IMR-90 (cell line): ENCODE measurements around the gene NUP153.

Experiments
- CTCF ChIP-seq: conservative IDR thresholded peaks from 2 replicates; pipeline ENCODE4 v1.5.1; 2012; ENCODE audit warnings: mild to moderate bottlenecking, low read depth, low read length, improper control_type of control experiment
- MAFK ChIP-seq: IDR thresholded peaks from 2 replicates; pipeline ENCODE4 v1.6.1; 2012; ENCODE audit warnings: low read depth, low read length, improper control_type of control experiment
- MAZ ChIP-seq: IDR thresholded peaks from 2 replicates; pipeline ENCODE4 v1.6.1; 2012; ENCODE audit warnings: low read depth, mild to moderate bottlenecking, low read length, improper control_type of control experiment, moderate library complexity, borderline replicate concordance
- MXI1 ChIP-seq: IDR thresholded peaks from 2 replicates; pipeline ENCODE4 v1.6.1; 2012; ENCODE audit warnings: low read depth, mild to moderate bottlenecking, low read length, moderate library complexity, borderline replicate concordance
- POLR2A ChIP-seq: IDR thresholded peaks from 2 replicates; pipeline ENCODE4 v1.6.1; 2012; ENCODE audit warnings: mild to moderate bottlenecking, low read depth, low read length

GRCh38 chr6:17703256-17703694 is 3.5 kb downstream of the NUP153 start:
- TF ChIP-seq MAZ (no peak), POLR2A (no peak), CTCF (no peak), MAFK (peak; percentile 97), MXI1 (no peak)
